Uterus (tissue), 4 donors: ENCODE measurements around the gene NDUFA9. TPM values are rescaled to one million over a fixed set of nuclear protein-coding genes. Genes with fewer than 3 reads are reported as not detected.

Source experiments
- DNase-seq, 2 donors: peaks; one replicate each; pipeline ENCODE4 v3.0.0-alpha.2; 2019 to 2020
- H3K27ac ChIP-seq, 2 donors: fragments of 200-600 bp; sonication (generic); 1 replicate in 1 of 2; 2 replicates in 1 of 2; pipeline ENCODE4 v1.5.1; 2016 to 2018
- H3K27me3 ChIP-seq, 2 donors: fragments of 200-600 bp; sonication (generic); one replicate each; pipeline ENCODE4 v1.5.1; 2018 to 2019; ENCODE audit warnings: control low read depth in 1 of 2
- H3K36me3 ChIP-seq, 2 donors: fragments of 200-600 bp; sonication (generic); one replicate each; pipeline ENCODE4 v1.5.1; 2019; ENCODE audit warnings: control low read depth in 1 of 2
- H3K4me1 ChIP-seq, 2 donors: fragments of 200-600 bp; sonication (generic); one replicate each; pipeline ENCODE4 v1.5.1; 2018 to 2019; ENCODE audit warnings: control low read depth in 1 of 2
- H3K4me3 ChIP-seq, 2 donors: fragments of 200-600 bp; sonication (generic); 1 replicate in 1 of 2; 2 replicates in 1 of 2; pipeline ENCODE4 v1.5.1; 2018 to 2019; ENCODE audit warnings: mild to moderate bottlenecking in 1 of 2
- H3K9me3 ChIP-seq, 2 donors: fragments of 200-600 bp; sonication (generic); one replicate each; pipeline ENCODE4 v1.5.1; 2019; ENCODE audit warnings: control low read depth in 1 of 2
- POLR2A ChIP-seq, 2 donors: fragments of 450-650 bp; IDR thresholded peaks; one replicate each; pipeline ENCODE4 v1.6.1; 2016; ENCODE audit warnings: antibody characterized with exemption in 2 of 2, mild to moderate bottlenecking in 1 of 2, moderate library complexity in 1 of 2
- intact Hi-C: fragments of 100-400 bp; cut with DNase I; formaldehyde crosslinking; loops from one replicate; pipeline ENCODE4 v1.15.1; 2023; ENCODE audit warnings: low total_unique reads
- total RNA-seq, 4 donors: library from RNA; depleted of rRNA in 3 of 4; stranded (reverse); fragments of >200 nt in 3 of 4; gene quantifications; one replicate each; pipeline versions ENCODE4 v1.1.0 to v1.2.4, GENCODE V29; 2014 to 2023
- TF ChIP-seq, protein P1 (sequence below), 4 experiments: fragments of 200-600 bp in 2 of 4; fragments of 450-650 bp in 2 of 4; sonication (generic) in 2 of 4; IDR thresholded peaks; one replicate each; pipeline ENCODE4 v1.5.1; 2016 to 2019; ENCODE audit warnings: antibody characterized with exemption in 4 of 4, mild to moderate bottlenecking in 2 of 4, moderate library complexity in 1 of 4
- donor health status: DM: yes; HTN: yes; CAD: no.

The NDUFA9 gene
- total RNA-seq, 4 donors from 2014 or later: 24.3 to 74.4 (median 61.8) TPM

DNA sequence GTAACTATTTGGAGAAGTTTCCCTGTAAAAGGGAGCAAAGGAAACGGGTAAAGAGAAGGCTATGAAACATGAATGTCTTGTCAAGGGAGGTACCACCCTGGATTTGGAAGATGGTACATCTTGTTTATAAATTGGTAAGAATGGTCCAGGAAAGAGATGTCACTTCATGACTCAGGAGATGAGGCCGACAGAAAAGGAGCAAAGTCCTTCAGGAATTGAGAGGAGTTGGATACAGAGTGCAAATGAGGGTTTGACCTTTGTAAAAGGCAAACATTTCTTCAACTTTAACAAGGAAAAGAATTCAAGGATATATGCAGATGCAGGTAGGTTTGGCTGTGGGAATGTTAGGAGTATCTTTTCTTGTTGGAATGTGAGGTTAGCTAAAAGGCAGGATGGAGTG lies 30.8 kb downstream of the NDUFA9 start:
- Histone ChIP-seq H3K4me1 (no peaks in the 10 kb centered on the region), H3K27ac (no peak overlapping the region), H3K36me3 (no peaks in the 10 kb centered on the region), H3K27me3 (no peaks in the 10 kb centered on the region), H3K9me3 (no peaks in the 10 kb centered on the region), H3K4me3 (no peak overlapping the region)
- no peak for DNase-seq
- TF ChIP-seq POLR2A (IDR thresholded peaks at IDR 0.05): no peak
- TF ChIP-seq, protein P1, sequence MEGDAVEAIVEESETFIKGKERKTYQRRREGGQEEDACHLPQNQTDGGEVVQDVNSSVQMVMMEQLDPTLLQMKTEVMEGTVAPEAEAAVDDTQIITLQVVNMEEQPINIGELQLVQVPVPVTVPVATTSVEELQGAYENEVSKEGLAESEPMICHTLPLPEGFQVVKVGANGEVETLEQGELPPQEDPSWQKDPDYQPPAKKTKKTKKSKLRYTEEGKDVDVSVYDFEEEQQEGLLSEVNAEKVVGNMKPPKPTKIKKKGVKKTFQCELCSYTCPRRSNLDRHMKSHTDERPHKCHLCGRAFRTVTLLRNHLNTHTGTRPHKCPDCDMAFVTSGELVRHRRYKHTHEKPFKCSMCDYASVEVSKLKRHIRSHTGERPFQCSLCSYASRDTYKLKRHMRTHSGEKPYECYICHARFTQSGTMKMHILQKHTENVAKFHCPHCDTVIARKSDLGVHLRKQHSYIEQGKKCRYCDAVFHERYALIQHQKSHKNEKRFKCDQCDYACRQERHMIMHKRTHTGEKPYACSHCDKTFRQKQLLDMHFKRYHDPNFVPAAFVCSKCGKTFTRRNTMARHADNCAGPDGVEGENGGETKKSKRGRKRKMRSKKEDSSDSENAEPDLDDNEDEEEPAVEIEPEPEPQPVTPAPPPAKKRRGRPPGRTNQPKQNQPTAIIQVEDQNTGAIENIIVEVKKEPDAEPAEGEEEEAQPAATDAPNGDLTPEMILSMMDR (IDR thresholded peaks at IDR 0.05): no peak
- intact Hi-C loops: no loop called here

DNA sequence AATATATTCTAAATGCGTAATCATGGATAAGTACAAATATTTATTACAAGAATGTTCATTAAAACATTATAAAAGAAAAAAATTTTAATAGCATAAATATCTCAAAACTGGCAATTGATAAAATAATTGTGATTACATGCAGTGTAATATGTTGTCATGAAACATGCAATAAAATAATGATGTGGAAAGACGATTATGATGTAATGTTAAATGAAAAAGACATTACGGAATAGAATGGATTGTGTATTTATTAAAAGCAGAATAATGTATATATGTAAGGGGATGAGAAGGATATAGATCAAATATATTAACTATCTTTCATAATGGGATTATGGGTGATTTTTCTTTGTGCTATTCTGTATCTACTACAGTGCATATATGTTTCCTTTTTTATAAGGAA lies 32.8 kb downstream of the NDUFA9 start:
- H3K27ac ChIP-seq: no peak overlapping the region
- TF ChIP-seq POLR2A (IDR thresholded peaks at IDR 0.05): no peak
- TF ChIP-seq, protein P1 (IDR thresholded peaks at IDR 0.05): no peak
- no peak for DNase-seq
- H3K4me3 ChIP-seq: no peak overlapping the region
- no peaks in the 10 kb centered on the region for H3K4me1 ChIP-seq
- no peaks in the 10 kb centered on the region for H3K9me3 ChIP-seq
- H3K27me3 ChIP-seq: no peaks in the 10 kb centered on the region
- intact Hi-C loops: no loop called here
- no peaks in the 10 kb centered on the region for H3K36me3 ChIP-seq

DNA sequence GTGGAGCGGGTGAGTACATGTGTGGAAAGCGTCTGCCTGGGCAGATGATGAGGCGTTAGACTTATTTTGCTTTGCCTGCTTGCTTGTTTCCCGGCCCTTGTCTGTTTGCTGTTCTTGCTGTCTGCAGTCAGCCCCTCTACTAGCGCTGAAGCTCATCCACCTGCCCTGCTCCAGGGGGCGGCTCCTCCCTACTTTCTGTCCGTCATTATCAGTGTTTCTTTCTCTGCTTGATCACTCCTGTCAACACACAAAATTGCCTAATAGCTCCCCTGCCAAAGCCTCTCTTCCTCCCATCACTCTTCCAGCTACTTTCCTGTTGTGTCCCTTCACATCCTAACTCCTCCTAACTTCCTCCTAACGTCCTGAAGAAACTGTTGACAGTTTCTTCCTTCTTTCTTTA lies 36.4 kb downstream of the NDUFA9 start:
- H3K36me3 ChIP-seq: no peaks in the 10 kb centered on the region
- no peaks in the 10 kb centered on the region for H3K9me3 ChIP-seq
- no peaks in the 10 kb centered on the region for H3K27me3 ChIP-seq
- intact Hi-C loops: no loop called here
- DNase-seq: no peak
- no peaks in the 10 kb centered on the region for H3K4me1 ChIP-seq
- H3K27ac ChIP-seq: no peak overlapping the region
- no peak for TF ChIP-seq POLR2A (IDR thresholded peaks at IDR 0.05)
- TF ChIP-seq, protein P1 (IDR thresholded peaks at IDR 0.05): no peak
- no peak overlapping the region for H3K4me3 ChIP-seq

DNA sequence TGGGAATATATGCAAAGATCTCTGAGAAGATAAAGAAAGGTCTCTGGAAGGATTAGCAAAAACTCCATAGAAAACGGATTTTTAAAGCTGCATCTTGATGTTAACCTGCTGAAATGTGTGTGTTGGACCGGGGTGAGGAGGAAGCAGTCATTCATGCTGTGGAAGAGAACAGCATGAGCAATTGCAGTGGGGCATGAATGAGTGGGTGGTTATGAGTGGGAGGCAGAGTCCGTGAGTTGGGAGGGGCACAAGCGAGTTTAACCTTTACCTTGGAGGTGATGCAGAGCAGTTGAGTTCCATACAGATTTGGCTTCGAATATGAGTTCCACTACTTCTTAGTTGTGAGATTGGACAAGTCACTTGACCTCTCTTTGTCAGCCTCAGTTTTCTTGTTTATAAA lies 41.8 kb downstream of the NDUFA9 start:
- no peak overlapping the region for H3K4me3 ChIP-seq
- H3K4me1 ChIP-seq: no peaks in the 10 kb centered on the region
- no peaks in the 10 kb centered on the region for H3K36me3 ChIP-seq
- no peaks in the 10 kb centered on the region for H3K27me3 ChIP-seq
- DNase-seq: no peak
- no peaks in the 10 kb centered on the region for H3K9me3 ChIP-seq
- no peak overlapping the region for H3K27ac ChIP-seq
- intact Hi-C loops: no loop called here
- TF ChIP-seq POLR2A (IDR thresholded peaks at IDR 0.05): no peak
- TF ChIP-seq, protein P1 (IDR thresholded peaks at IDR 0.05): no peak

Other genes with a start within 250 kb of the NDUFA9 start
- not detected for gene FGF6, start 203.3 kb upstream of the NDUFA9 start, total RNA-seq
- 10 to 100 TPM in 1 of 4 donors, 1 to 10 TPM in 1, not detected in 2; 1.3 to 22.8 TPM for gene RAD51AP1, start 110.2 kb upstream of the NDUFA9 start, total RNA-seq
- gene DYRK4, start 86.9 kb upstream of the NDUFA9 start, total RNA-seq: 10 to 100 TPM; 32.3 to 51.1 (median 41.4) TPM
- gene AKAP3, start 63 bp upstream of the NDUFA9 start, total RNA-seq: 1 to 10 TPM in 2 of 4 donors, under 1 TPM in 1, not detected in 1; 0.79 to 1.6 (median 1.3) TPM
- gene GALNT8, start 71.3 kb downstream of the NDUFA9 start, total RNA-seq: 1 to 10 TPM in 1 of 4 donors, under 1 TPM in 2, not detected in 1; 0.29 to 5.8 (median 0.70) TPM